HG03135 (cell line): Measurements from ENCODE around the gene ARHGEF12.

Experiments
- ATAC-seq: cut with Tn5 transposase; IDR thresholded peaks from one replicate; pipeline ENCODE4 v1.9.1; 2021; ENCODE audit warnings: mild to moderate bottlenecking, moderate library complexity; ENCODE audit not compliant: unreplicated experiment

Gene ARHGEF12

DNA sequence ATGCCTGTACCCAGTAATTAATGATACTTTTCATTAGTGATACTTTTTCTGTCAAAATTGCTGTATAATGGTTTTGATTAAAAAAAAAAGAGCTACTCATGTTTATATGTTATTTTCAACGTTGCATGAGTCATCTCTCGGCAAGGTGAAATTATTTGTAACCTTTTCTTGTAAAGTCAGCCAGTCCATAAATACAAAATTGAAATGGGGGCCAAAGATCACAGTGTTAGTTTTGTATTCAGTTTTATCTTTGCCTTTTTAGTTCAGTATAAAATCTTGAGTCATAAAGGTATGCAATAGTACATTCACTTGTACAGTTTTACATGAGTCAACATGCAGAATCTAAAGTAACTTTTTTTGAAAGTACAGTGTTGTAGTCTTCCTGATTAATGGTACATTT lies 4.3 kb downstream of the ARHGEF12 start:
- ATAC-seq: no peak

DNA sequence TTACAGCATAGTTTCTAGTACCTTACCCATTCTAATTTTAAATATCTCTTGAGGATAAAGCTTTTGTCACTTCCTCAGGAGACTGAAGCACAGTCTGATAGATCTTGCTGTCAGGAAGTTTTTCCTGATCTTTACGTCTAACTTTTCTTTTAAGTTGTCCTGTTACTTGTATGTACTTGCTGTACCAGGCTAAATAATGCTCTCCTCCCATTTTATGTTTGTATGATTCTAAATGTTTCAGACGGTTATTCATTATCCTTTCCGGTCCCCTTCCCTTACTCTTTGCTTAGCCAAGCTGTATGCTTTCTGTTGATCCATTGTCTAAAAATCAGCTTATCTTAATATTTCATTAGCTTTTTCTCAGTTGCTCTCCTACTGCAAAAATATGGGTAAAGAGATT lies 6.0 kb downstream of the ARHGEF12 start:
- no peak for ATAC-seq

DNA sequence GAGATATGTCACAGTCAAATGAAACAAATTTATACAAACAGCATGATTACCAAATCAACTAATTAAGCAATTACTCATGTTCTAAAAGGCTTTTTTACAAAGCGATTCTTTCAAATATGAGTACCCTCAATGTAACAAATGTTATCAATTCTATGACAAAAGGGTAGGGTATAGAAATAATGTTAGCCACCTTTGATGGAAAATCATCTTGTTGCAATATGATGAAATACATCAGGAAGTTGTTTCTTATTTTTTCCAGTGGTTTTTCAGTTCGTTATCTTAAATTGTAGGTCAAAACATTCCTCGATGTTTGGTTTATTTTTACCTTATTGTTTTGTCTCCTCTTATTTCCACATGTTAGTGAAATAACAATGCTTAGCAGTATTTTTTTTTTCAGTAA lies 6.5 kb downstream of the ARHGEF12 start:
- no peak for ATAC-seq

DNA sequence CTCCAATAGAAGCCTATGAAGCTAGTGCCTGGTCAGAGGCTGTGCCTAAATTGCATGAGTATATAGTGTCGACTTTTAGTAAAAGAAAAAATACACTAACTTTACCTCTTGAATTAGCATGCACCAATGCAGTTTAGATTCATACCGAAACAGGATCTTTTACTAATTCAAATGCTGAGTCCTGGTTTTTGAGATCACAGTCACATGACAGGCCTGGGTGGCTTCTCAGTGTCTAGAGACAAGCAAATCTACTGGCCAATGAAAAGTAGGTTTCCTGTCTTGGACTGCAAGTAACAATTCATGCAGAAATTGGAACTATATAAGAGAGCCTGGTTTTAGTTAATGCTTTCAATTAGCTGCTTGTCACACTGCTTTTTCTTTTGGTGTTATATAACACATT lies 7.2 kb downstream of the ARHGEF12 start:
- ATAC-seq: no peak

DNA sequence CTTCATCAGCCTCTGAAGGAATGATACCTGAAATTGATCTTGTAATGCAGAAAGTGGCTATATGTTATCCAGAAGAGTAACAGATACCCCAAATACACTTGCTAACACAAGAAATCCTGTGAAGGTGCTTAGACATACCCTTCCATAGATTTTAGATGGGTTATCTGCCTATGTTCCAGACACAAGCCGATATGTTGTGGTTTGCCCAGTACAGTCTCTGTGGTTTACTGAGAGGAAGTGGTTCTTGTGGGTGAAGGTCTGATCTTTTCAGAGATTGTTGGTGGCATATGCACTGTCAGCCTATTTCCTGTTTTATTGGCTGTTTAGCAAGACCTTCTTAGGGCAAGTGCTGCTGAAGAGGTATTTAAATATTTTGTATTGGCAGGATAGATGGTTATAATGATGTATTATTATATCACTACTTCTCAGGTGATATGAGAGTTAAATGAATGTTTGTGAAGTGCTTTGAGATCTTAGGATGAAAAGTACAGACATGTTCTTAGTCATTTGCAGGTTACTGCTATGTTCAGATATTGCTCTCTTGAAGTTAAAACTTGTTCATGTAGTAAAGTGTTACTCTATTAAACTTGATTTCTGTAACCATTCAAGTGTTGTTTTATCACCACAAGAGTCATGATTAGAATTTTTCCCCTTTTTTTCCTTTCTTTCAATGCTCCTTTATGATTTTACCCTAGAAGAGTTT lies 8.2 kb downstream of the ARHGEF12 start:
- ATAC-seq: peak; percentile 74

DNA sequence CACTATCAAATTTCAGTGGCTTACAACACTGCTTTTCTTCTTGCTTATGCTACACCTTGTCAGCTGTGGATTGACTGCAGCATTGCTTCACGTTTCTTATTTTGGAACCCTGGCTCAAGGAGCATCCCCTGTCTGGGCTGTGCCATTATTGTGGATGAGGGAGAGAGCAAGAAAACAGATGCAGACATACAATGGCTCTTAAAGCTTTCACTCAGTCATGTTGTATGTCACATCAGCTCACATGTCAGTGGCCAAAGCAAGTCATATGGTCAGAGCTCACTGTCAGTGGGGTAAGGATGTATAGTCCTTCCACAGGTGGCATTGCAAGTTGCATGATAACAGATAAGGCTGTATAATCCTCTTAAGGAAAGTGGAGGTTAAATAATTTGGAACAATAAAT lies 10.0 kb downstream of the ARHGEF12 start:
- no peak for ATAC-seq

DNA sequence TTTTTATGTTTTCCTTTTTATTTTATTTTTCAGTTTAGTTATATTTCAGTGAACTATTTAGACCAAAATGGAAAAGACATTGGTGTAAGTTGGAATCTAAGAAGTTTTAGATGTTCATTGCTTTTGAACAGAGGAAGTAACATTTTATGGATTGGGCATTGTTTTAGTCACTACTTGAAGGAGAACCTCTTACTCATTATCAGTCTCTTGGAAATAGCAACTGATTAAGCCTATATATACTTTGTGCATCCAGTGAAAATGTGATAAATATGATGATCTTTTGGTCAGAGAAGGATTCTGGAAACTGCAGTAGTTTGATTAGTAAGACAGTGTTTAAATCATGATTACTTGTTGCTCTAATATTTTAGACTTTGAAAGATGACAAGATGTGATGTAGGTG lies 14.4 kb downstream of the ARHGEF12 start:
- no peak for ATAC-seq

DNA sequence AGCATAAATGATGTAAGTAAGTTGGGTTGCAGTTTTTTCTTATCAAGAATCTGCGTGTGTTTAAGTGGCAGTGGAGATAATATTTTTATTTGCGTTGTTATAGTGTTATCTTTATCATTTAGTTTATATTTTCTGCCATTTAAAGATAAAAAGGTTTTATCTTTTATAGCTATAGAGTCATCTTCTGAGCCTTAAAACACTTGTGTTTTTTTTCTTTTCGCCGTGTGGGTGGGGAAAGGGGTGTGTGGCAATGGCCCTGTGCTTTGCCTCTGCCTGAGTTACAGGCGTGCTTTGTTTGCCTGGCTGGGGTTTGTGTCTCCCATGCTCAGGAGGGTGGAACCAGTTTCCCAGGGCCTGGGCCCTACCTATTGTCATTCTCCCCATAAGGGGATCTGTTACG lies 16.2 kb downstream of the ARHGEF12 start:
- ATAC-seq: no peak

DNA sequence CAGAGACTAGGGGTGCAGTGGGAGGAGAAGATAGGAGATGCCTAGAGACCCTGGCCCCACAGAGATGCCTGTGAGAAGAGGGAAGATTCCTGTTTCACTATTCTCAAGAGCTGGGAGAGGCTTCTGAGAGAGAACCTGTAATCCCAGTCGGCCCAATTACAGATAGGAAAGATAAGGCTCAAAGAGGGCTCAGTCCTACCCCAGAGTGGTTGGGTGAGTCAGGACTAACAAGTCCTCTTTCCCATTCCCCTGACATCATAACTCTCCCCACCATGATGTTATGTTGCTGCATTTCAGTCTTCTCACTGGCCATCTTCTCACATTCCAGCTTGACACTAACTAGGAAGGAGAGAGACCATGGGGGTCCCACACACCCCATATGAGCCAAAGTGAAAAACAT lies 17.9 kb downstream of the ARHGEF12 start:
- ATAC-seq: no peak

DNA sequence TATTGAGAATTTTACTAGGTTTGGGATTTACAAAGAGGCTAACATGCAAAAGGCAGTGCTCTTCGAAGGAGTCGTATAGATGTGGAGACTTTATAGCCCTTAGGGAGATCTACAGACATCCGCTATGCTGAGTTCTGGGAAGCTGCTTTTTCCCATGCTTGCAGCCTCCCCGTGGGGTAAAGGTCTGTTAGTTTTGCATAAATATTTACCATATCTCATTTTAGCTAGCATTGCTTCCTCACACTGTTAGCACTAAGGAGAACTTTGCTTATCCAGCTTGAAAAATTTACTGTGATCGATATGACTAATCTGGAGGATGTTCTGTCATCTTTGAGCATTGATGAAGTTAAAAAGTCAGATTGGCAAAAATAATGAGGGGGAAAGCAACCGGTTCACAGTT lies 18.6 kb downstream of the ARHGEF12 start:
- ATAC-seq: no peak

DNA sequence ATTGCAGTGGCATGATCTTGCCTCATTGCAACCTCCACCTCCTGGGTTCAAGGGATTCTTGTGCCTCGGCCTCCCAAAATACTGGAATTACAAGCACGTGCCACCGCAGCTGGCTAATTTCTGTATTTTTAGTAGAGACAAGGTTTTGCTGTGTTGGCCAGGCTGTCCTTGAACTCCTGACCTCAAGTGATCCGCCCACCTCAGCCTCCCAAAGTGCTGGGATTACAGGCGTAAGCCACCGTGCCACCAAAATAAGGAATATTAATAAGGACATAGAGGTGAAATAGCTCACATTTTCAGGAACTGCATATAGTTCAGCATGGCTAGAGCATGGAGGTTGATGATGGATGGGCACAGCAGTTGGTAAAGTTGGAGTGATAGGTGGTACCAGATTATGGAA lies 21.4 kb downstream of the ARHGEF12 start:
- ATAC-seq: no peak

DNA sequence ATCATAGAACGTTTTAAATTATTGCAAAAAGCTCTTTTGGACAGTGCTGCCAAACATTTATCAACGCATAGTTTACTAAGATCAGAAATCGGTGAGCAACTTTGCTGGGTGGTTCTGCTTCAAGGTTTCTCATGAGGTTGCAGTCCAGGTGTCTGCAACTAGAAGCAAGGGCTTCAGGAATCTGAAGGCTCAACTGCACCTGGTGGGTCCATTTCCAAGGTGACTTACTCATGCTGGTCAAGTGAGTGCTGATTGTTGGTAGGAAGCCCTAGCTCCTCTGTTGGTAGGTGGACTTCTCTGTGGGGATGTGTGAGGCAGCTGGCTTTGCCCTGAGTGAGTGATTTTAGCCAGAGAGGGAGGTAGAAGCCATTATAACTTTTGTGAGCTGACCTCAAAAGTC lies 22.5 kb downstream of the ARHGEF12 start:
- no peak for ATAC-seq

DNA sequence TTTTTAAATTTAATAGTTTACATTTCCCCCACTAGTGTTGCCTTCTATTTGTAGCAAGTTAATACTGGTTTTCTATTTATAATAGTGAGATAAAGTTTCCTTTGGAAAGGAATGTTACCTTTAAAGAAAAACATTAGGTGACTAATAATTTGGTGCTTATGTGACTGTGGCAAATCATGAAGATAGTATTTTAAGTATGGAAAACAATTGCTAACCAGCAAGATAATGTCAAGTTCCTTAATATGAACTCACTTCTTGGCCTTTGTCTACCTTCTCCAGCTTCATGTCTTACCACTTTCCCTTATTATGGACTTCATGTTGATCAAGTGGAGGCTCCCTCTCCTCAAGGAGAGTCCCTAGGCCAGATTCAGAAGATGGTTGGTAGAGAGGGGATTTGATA lies 27.2 kb downstream of the ARHGEF12 start:
- no peak for ATAC-seq

DNA sequence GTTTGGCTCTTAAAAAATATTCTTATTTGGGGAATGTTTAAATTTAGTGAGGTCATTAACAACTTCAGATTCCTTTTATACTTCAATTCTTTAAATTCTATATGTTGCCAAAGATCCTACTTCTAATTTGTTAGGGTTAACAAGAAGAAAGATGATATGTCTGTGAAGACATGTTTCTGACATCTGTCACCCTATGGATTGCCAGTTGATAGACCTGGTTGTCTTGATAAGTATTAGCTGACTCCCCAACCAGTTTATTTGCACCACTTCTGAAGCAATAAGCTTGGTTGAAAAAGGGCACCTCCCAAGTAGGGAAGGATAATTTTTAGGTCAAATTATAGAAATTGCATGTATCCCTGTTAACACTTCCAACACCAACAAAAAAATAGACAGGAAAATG lies 29.3 kb downstream of the ARHGEF12 start:
- no peak for ATAC-seq

DNA sequence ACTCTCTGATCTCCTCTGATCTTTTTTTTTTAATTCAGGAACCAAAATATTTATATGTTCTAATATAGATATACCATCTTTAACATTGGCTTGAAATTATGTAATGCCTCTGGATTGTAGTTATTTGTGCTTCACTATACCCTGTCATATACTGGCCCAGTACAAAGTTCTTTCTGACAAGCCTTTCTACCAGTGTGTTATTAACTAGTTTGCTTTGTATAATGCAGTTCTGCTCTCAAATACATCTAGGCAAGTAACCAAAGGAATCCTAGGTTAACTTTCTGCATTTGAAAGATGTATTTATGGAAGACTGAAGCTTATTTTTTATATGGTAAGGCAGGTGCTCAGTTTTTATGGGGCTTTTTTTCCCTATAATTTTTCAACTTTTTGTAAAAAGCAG lies 36.1 kb downstream of the ARHGEF12 start:
- ATAC-seq: no peak

DNA sequence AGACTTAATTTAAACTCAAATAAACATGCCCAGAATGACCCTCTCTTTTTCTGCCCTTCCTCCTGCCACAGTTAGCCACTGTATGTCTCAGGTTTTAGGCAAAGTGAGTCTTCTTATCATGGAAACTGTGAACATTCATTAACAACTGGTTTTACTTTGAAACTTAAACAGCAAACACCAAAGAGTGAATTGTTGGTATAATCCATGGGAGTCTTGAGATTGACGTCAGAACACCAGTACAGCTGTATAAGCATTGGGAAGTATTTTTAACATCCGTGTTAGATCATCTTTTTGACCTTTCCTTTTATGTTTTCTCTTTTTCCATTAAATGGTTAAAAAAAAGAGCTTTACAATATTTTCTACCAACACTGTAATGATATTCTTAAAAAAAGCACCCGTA lies 38.9 kb downstream of the ARHGEF12 start:
- no peak for ATAC-seq

DNA sequence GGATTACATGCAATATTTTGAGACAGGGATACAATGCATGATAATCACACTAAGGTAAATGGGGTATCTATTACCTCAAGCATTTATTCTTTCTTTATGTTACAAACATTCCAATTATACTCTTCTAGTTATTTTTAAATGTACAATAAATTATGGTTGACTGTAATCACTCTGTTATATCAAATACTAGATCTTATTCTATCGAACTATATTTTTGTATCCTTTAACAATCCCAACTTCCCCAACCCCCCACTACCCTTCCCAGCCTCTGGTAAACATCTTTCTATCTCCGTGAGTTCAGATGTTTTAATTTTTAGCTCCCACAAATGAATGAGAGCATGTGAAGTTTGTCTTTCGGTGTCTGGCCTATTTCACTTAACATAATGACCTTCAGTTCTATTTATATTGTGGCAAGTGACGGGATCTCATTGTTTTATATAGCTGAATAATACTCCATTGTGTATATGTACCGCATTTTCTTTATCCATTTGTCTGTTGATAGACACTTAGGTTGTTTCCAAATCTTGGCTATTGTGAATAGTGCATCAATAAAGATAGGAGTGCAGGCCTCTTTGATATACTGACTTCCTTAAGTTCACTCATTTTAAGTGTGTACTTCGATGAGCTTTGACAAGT lies 40.5 kb downstream of the ARHGEF12 start:
- ATAC-seq: no peak

DNA sequence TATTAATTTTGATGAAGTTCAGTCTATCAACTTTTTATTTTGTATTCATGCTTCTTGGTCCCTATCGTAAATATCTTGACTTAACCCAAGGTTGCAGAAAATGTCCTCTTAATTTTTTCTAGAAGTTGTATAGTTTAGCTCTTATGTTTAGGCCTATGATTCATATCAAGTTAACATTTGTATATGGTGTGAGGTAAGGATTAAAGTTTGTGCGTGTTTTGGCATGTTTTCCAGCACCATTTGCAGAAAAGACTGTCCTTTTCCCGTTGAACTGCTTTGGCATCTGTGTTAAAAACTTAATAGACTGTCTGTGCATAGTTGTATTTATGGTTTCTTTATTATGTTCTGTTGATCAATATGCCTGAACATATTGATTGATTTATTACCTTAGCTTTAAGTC lies 42.3 kb downstream of the ARHGEF12 start:
- no peak for ATAC-seq

DNA sequence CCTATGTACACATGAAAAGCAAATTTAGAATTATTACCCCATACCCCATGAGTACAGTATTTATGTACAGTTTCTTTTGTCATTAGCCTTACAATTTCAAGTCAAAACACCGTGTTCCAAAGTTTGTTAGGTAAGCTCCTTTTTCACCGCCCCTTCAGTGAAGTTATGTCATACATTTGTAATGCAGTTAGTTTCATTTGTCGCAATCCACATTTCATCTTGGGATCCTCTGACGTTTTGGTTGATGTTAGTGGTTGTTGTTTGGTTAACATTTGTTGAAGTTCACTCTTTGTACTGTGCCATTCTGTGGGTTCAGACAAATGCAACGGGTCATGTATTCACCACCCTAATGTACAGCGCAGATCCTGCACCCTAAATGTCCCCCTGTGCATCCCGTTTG lies 45.2 kb downstream of the ARHGEF12 start:
- ATAC-seq: no peak

DNA sequence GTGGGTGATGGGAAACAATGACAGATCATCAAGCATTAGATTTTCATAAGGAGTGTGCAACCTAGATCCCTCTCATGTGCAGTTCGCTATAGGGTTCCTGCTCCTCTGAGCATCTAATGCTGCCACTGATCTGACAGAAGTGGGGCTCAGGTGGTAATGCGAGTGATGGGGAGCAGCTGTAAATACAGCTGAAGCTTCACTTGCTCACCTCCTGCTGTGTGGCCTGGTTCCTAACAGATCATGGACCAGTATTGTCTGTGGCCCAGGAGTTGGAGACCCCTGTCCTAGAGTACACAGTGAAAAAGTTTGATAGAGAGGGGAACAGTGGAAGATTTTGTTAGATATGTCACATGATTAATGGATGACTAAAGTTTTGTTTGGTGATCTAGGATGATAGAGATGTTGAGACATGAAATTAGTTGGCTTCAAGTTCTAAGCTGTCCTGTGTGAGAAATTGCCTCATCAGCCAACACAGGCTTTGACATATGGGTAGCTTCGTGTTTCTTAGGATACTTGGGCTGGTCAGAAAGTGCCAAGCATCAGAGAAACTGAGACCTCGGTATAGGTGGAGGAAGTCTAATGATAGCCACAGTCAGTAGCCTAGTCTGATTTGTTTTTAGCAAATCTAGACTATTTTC lies 47.4 kb downstream of the ARHGEF12 start:
- ATAC-seq: no peak

DNA sequence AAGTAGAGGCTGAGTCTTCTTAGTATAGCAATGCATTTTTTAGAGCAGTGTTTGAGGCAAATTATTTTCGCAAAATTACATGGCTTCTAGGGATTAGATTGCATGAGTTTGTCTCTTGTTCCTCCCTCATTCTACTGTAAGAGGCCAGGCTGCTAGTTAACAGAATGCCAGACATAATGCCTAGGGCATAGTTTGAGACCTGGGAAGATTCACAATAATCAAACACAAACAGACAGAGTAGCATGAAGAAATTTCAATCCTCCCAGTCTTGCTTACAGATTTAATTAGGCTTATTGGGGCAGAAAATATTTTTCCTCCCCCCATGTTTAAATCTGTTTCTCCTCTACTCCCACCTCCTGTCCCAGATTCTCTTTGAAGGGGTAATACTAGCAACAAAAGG lies 48.3 kb downstream of the ARHGEF12 start:
- no peak for ATAC-seq

DNA sequence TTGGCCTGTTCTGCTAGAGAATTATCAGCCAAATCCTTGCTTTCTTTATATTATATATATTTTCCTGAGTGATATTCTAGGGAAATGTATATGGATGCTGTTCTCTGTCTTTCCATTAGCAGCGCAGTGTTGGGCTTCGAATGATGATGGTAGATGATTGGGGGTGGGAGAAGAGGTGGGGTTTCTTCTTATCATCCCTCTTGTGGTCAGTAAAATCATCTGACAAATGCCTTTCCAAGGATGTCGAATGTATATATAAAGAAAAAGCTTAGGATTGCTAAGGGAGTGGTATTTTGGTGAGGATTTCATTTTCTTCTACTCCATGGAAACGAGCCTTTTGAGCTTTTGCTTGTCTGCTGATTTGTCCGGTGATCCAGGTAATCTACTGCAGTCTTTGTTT lies 48.9 kb downstream of the ARHGEF12 start:
- ATAC-seq: no peak

DNA sequence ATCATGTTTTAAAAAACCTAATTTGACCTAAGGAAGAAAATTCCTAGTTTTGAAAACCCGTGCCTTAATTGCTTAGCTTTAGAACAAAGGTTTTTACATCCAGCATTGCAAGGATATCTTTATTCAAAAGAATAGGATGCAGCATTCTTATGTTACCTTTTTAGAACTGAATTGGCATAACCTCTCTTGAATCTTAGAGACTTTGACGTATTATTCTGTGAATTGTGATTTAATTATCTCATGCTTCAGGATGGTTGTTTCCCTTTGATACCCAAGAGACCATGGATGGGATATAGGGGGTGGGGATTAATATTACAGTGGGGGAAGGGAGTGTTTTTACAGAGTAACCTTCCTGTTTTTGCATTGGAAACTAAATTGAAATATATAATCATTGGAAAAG lies 49.4 kb downstream of the ARHGEF12 start:
- no peak for ATAC-seq
